ENCODE measurements around the gene TBC1D1.

GRCh38 chr4:37909332-37910090 is 18.6 kb downstream of the TBC1D1 start:
- no peak for TF ChIP-seq CTCF (IDR thresholded peaks at IDR 0.05)
- TF ChIP-seq POLR2A (IDR thresholded peaks at IDR 0.05) = no peak

Data from transverse colon (tissue), 3 donors.